ENCODE results near the gene WDR76.
"Not testable (repeated sequence)": the region's sequence is repeated elsewhere in the genome, so short reads cannot be mapped to it uniquely, and the experiment has no call there.

DNA sequence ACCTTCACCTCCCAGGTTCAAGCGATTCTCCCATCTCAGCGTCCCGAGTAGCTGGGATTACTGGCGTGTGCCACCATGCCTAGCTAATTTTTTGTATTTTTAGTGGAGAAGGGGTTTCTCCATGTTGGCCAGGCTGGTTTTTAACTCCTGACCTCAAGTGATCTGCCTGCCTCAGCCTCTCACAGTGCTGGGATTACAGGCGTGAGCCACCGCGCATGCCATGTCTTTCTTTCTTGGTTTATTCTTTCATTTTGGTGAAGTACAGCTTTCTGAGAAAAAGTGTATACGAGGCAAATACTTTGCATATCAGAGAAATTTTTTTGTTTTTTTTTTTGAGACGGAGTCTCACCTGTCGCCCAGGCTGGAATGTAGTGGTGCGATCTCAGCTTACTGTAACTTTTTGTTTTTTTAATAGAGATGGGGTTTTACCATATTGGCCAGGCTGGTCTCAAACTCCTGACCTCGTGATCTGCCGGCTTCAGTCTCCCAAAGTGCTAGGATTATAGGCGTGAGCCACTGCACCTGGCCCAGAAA lies 4.8 kb downstream of the WDR76 start:
- TF ChIP-seq, protein P1, sequence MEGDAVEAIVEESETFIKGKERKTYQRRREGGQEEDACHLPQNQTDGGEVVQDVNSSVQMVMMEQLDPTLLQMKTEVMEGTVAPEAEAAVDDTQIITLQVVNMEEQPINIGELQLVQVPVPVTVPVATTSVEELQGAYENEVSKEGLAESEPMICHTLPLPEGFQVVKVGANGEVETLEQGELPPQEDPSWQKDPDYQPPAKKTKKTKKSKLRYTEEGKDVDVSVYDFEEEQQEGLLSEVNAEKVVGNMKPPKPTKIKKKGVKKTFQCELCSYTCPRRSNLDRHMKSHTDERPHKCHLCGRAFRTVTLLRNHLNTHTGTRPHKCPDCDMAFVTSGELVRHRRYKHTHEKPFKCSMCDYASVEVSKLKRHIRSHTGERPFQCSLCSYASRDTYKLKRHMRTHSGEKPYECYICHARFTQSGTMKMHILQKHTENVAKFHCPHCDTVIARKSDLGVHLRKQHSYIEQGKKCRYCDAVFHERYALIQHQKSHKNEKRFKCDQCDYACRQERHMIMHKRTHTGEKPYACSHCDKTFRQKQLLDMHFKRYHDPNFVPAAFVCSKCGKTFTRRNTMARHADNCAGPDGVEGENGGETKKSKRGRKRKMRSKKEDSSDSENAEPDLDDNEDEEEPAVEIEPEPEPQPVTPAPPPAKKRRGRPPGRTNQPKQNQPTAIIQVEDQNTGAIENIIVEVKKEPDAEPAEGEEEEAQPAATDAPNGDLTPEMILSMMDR (conservative IDR thresholded peaks at IDR 0.05 in 1 of 2, IDR thresholded peaks at IDR 0.05 in 1 of 2; ENCODE audit: extremely low read depth in 1 of 2, insufficient read depth in 1 of 2, low read depth in 1 of 2, low read length in 2 of 2) = not testable (repeated sequence)
- not testable (repeated sequence) for TF ChIP-seq EZH2 (IDR thresholded peaks at IDR 0.05; ENCODE audit: borderline replicate concordance, low read length)

Measured in mammary epithelial cell (primary cell).